Stimulated activated CD8-positive, alpha-beta memory T cell treated with anti-CD3 and anti-CD28 coated beads, Interleukin-12 subunit alpha, Interleukin-12 subunit beta, amount 100 ng/mL, for 24 hours (primary cell): Measurements from ENCODE around the gene CD46.
"Not testable (repeated sequence)": the region's sequence is repeated elsewhere in the genome, so short reads cannot be mapped to it uniquely, and the experiment has no call there.

Source experiments
- DNase-seq: peaks from one replicate; pipeline ENCODE4 v3.0.0-alpha.2; 2020; ENCODE audit errors: extremely low read depth

The CD46 gene

DNA sequence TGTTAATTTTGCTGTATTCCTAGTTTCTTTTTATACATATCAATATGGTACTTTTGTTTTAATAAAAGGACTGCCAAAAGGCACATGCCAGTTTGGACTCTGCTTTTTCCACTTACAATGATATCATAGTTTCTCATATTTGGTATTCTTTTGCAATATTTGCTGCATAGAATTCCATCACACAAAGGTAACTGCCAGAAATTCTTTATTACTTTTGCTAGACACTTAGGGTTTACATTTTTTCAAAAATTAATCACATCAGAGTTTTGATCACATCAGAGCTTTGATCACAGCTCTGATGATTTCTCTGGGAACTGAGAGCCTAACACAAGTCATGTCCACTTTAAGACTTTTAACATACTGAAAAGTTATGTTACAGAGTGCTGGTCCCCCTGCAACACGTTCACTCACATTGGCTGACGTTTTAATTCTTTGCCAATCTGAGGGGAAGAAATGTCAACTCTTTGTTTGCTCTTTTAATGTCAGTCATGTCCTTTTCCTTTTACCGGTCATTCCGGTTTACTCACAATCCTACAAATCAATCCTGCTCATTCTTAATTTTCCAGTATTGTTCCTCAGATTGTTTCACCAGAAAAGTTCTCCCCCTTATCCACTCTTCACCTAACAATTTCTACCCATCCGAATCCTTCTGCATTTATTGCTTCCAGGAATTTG is 1.1 kb upstream of the CD46 start:
- no peak for DNase-seq

DNA sequence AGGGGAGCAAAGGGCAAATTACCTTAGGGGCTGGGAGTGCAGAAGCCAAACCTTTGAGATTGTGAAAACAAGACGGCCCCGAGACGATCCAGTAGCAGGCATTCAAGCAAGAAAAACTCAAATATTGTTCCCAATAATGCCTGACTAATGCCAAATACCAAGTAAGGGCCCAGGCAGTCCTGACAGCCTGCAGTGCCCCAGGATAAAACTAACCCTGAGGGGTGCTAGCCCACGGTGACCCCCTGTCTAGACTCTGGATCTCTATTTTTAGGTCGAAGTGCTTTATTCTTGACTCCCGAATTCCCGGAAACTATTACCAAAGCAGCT is 428 bp upstream of the CD46 start:
- not testable (repeated sequence) for DNase-seq

DNA sequence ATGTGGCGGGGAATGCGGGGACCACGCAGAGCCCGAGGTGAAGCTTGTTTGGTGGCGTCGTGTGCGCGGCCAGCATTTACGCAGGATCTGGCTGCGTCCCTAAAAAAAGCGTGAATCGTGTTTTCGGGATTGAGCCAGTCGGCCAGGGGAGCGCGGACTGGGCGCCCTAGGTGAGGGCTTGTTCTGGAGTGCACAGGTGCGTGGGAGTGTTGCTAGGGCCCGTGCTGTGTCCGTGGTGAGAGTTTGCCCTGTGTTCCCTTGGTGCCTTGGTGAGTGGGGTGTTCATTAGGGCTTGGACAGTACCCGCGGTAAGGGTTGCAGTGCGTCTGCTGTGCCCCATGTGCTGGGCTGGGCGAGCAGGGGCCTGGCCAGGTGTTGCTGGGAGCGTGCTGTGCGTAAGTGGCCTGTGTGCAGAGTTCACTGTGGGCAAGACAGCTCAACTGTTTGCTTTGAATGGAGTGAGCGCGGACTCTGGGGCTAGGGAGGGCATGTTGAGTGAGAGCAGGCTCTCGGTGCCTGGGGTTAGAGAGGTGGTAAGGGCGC is 673 bp downstream of the CD46 start:
- DNase-seq, result no peak

DNA sequence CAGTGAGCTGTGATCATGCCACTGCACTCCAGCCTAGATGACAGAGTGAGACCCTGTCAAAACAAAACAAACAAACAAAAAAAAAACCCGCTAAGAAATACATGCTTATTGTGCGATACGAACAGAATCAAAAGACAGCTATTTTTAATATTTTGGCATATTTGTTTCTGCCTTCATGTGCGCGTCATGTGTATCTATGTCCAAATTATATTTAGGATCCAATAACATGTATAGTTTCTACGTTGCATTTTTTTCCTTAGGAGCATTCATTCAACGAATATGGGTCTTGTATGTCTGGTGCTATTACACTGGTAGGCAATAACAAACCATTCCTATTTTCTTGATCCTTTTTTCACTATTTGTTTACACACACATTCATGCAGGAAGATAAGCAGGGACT is 1.8 kb downstream of the CD46 start:
- DNase-seq, result no peak

DNA sequence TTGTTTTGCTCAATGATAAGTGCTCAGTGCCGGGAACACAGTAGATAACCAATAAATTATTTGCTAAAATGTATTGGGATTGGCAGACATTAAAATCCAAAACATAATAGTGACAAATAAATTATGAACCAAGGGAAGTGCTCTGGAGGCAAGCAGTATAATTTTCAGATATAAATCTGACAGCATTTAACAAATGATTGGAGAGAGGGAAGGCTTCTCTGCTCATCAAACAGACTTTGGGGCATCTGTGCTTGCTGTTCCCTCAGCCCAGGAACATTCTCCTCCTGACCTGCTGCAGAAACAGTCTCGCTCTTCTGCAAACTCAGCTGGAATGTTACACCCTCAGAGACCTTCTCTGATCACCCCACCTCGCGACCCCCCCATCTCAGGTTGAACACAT is 2.2 kb downstream of the CD46 start:
- no peak for DNase-seq

DNA sequence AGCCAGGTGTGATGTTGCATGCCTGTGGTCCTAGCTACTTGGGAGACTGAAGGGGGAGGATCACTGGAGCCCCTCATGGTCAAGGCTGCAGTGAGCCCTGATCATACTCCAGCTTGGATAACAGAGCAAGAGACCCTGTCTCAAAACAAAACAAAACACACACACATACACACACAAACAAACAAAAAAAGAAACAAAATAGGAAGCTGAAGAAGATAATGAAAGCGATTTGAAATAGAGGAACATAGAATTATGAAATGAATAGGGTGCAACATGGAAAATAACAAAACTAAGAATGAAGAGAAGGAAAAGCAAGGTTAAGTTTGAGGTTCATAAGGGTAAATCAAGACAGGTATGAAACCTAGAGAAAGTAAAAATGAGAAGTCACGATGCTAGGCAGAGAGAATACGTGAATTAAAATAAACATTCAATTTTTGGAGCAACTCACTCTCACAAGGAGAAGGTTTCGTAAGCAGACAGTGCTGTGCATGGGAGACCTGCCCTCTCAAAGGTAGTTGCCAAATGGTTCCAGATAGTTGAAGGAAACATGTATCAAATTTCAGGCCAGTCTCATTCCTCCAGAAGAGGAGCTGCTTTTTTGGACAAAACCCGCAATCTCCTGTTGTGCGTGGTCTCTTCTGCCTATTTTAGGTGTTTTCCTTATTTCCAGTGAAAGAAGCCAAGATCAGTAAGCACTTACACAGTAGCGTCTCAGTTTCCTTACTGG is 3.3 kb downstream of the CD46 start:
- DNase-seq, result no peak

DNA sequence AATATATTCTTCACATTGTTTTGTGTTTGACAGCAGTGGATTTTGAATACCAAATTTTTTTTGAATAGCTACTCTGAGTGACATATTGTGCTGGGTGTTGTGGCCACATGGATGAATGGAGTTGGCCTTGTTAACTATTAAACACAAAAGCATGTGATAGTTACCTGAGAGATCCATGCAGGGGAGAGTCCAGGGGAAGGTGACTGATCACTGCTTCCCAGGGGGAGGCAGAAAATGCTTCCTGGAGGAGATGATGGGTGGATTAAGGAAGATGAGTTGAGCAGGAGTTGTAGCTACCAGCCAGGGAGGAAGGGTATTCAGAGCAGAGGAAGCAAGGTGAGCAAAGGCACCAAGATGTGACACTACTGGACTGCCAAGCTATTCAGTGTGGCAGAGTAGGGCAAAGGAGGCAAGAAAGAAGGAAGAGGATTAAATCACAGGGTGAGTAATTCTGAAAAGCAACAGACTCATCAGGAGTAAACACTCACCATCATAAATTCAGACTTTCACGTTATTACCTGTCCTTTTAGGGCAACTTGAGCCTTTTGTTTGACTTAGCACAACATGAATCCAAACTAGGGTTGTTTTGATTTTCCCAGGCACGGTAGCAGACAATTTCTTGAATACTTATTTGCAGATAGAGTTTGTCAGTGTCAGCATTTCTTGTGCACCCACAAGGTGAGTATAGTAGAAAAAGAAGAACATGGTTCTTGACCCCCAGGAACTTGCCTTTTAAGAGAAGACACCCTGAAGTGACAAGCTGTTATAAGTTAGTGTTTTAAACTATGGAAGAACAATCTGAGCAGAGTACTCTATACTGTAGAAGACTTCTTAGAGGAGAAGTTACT is 4.2 kb downstream of the CD46 start:
- DNase-seq, result no peak

DNA sequence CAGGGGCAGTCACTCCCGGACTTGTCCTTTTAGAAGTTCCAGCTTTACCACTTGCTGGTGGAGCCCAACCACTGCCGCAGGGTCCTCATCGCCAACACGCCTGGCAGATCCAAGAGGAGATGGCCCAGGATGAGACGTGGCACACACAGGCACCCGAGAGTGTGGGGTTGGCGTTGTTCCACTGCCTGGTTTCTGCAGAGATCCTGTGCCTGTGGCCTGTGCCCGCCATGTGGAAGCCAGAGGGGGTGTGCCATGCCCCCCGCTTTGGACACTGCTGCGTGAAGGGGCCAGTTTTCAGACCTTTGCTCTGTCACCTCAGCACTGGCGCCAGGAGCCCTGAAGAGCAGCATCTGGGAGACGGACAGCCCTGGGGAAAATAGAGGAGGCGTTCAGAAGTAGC is 10.8 kb downstream of the CD46 start:
- DNase-seq, result no peak

DNA sequence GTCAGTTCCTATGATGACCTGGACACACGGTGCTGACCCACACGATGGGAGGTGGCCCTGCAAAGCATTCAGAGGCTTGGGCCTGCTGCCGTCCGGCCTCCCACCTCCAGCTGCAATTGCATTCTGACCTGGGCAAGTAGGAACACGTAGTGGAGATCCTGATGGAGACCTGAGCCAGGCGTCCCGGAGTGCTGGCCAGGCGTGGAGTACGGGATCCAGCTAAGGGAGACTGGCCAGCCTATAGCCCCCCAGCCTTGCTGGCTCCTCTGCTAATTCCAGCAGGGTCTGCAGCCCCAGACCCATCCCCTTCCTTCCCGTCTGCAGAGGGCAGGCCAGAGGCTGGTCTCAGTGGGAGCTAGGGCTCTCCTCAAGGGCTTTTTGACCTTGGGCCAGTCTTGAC is 11.2 kb downstream of the CD46 start:
- DNase-seq, result no peak

DNA sequence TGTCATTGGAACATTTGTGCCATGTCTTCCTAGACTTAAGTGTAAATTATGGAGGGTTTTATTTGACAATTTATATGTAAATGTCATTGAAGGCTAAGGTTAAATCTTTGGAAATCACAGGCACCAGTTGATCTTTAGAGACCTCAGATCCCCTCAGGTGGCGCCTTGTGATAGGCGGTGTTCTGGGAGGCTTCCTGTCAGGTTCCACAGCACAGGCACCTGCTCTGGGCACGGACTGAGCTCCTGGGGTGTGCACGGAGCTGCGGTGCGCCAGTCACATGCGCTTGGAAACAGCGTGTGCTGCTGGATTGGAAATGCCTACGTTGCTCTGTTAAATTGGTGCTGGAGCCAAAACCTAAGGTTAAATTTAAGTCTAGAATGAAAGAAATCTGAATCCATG is 12.1 kb downstream of the CD46 start:
- no peak for DNase-seq

DNA sequence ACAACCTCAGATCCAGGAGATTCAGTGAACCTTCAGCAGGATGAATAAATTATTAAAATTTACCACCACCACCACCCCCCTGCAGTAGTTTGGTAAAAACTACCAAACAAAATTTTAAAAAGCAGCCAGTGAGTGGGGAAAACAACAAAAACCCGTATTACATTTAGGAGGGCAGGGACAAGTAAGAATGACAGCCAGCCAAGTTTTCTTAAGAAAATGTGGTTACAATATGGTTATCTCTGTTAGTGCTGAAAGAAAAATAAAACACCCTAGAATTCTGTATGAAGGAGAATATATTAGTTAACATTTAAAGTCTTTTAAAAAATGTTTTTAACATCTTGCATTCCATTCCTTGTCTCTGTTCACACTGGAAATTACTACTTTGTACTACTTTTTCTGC is 14.7 kb downstream of the CD46 start:
- DNase-seq, result no peak

DNA sequence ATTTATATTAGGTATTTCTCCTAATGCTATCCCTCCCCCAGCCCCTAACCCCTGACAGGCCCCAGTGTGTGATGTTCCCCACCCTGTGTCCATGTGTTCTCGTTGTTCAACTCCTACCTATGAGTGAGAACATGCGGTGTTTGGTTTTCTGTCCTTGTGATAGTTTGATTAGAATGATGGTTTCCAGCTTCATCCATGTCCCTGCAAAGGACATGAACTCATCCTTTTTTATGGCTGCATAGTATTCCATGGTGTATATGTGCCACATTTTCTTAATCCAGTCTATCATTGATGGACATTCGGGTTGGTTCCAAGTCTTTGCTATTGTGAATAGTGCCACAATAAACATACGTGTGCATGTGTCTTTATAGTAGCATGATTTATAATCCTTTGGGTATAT is 18.7 kb downstream of the CD46 start:
- not testable (repeated sequence) for DNase-seq

DNA sequence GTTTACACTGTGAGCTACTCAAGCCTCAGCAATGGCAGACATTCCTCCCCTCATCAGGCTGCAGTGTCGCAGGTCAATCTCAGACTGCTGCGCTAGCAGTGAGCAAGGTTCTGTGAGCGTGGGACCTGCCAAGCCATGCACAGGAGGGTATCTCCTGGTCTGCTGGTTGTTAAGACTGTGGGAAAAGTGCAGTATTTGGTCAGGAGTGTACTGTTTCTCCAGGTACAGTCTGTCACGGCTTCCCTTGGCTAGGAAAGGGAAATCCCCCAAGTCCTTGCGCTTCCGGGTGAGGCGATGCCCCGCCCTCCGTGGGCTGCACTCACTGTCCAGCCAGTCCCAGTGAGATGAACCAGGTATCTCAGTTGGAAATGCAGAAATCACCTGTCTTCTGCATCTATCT is 24.2 kb downstream of the CD46 start:
- DNase-seq, result not testable (repeated sequence)

DNA sequence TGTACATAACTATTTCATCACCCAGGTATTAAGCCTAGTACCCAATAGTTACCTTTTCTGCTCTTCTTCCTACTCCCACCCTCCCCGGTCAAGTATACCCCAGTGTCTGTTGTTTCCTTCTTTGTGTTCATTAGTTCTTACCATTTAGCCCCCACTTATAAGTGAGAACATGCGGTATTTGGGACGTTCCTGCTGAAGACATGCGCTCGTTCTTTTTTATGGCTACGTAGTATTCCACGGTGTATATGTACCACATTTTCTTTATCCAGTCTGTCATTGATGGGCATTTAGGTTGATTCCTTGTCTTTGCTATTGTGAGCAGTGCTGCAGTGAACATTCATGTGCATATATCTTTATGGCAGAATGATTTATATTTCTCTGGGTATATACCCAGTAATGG is 25.6 kb downstream of the CD46 start:
- DNase-seq, result not testable (repeated sequence)

DNA sequence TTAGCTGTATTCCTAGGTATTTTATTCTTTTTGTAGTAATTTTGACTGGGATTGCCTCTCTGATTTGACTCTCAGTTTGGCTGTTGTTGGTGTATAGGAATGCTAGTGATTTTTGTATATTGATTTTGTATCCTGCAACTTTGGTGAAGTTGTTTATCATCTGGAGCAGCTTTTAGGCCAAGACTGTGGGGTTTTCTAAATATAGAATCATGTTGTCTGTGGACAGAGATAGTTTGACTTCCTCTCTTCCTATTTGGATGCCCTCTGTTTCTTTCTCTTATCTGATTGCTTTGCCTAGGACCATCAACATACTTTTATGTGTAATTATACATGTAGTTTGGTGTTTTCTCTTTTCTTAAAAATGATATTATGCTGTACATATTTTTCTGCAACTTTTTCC is 27.2 kb downstream of the CD46 start:
- DNase-seq, result no peak

DNA sequence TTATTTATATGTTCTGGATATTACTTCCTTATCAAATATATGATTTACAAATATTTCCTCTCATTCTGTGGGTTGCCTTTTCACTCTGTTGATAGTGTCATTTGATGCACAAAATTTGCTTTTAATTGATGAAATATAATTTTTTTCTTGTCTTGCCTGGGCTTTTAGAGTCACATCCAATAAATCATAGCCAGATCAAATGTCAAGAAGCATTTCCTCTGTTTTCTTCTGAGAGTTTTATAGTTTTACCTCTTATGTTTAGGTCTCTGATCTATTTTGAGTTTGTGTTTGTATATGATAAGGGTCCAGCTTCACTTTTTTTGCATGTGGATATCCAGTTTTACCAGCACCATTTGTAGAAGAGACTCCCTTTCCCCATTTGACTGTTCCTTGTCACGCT is 29.5 kb downstream of the CD46 start:
- DNase-seq, result no peak

DNA sequence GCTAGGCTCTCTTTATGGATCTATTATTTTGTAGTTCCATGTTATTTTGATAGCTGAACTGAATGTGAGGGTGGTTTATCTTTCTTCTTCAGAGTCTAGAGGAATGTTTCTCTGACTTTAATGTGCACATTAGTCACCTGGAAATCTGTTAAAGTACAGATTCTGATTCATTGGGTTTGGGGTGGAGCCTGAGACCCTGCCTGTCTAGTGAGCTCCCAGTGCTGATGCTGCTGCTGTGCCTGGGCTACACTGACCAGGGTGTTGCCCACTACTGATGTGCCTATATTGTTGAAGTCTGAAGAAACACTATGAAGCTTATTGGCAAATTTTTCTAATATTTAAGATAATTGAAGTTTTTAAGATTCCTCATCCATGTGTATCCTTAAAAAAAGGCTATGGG is 35.9 kb downstream of the CD46 start:
- DNase-seq, result no peak

DNA sequence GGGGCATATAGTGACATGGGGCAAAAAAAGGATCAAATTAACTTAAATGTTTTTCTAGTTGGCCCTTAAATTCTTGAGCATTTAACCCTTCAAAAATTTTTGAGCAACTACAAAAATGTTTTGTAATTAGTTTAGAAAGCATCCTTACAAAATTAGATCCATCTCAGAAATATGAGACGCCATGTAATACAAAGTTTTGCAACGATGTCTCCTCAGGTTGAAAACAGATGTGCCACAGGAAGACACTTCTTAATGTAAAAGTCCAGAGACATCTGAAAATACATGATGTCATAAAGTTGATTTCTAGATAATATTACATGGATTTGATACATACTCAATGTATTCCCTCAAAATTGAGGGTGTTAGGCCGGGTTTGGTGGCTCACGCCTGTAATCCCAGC is 37.5 kb downstream of the CD46 start:
- no peak for DNase-seq

DNA sequence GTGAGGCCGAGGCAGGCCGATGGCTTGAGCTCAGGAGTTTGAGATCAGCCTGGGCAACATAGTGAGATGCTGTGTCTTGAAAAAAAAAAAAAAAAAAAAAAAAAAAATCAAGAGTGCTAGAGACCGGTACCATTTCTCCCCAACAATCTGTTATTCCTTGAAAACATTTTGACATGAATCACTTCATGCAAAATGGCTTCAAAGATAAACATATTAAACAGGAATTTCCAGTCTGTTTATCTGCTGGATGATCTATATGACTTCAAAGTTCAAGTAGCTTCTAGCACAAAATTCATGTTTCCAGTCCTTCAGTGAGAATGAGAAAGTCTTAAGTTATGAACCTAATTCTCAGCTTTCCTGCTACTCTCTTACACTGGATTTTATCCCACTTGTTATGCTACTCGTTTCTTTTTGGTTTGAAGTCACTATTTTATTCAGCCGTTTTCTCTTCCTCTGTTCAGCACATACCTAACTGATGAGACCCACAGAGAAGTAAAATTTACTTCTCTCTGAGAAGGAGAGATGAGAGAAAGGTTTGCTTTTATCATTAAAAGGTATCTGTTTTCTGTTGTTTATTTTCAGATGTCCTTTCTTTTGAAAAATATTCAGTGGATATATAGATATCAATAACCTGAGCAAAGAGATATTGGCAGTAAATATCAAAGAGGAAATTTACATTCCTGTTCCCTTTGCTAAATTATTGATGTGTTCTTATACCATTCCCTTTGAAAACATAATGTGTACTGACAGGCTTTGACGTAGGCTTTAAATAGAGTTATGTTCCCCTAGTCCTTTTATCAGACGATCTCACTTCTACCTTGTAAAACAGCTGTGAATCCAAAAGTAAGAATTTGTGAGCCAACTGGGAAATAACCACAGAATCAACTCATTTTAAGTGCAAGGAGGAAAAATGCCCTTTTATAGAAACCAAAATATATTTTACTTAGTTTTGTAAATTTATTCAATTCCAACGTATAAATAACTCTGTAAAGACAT is 38.2 kb downstream of the CD46 start:
- no peak for DNase-seq

DNA sequence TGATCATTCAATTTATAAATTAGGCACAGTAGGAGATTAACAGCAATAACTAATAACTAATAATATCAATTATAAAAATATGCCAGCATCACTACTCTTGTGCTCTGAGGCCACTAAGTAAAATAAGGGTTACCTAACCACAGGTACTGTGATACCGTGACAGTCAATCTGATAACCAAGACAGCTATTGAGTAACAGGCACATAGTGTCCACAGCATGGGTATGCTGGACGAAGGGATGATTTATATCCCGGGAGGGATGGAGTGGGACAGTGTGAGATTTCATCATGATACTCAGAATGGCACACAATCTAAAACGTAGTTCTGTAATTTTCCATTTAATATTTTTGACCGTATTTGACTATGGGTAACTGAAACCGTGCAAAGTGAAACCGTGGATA is 39.4 kb downstream of the CD46 start:
- no peak for DNase-seq

DNA sequence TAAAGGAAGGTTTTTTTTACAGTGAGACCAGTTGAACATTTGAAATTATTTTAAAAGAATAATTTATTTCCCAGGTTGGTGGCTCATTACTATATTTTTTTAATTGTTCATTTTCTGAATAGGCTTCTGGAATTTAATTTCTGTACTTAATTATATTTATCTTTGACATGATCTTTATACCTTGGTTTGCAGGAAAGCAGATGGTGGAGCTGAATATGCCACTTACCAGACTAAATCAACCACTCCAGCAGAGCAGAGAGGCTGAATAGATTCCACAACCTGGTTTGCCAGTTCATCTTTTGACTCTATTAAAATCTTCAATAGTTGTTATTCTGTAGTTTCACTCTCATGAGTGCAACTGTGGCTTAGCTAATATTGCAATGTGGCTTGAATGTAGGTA is 41.5 kb downstream of the CD46 start:
- DNase-seq, result no peak

DNA sequence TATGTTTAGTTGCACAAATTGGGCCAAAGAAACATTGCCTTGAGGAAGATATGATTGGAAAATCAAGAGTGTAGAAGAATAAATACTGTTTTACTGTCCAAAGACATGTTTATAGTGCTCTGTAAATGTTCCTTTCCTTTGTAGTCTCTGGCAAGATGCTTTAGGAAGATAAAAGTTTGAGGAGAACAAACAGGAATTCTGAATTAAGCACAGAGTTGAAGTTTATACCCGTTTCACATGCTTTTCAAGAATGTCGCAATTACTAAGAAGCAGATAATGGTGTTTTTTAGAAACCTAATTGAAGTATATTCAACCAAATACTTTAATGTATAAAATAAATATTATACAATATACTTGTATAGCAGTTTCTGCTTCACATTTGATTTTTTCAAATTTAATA is 43.0 kb downstream of the CD46 start:
- DNase-seq, result no peak
